Measurements from ENCODE around the gene HS6ST3.
"Not testable (repeated sequence)": the region's sequence is repeated elsewhere in the genome, so short reads cannot be mapped to it uniquely, and the experiment has no call there.

The HS6ST3 gene

DNA sequence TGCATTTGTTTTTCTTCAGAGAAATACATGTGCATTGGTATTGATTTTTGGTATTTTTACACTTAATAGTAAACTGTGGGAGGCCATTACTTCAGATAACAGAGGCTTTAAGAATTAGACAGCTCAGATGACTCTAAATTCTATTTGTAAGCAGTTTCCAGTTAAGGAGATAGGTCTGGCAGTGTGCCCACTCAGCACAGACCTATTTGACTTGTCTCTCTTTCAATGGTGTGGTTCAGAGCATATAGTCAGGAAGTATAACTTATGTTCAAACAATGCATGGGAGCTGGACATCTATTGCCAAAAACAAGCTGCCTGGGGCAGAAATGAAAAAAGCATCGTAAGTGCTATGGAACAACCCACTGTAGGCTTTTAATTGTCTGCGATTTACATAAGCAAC, 370.7 kb downstream of the HS6ST3 start:
- no peak for DNase-seq

DNA sequence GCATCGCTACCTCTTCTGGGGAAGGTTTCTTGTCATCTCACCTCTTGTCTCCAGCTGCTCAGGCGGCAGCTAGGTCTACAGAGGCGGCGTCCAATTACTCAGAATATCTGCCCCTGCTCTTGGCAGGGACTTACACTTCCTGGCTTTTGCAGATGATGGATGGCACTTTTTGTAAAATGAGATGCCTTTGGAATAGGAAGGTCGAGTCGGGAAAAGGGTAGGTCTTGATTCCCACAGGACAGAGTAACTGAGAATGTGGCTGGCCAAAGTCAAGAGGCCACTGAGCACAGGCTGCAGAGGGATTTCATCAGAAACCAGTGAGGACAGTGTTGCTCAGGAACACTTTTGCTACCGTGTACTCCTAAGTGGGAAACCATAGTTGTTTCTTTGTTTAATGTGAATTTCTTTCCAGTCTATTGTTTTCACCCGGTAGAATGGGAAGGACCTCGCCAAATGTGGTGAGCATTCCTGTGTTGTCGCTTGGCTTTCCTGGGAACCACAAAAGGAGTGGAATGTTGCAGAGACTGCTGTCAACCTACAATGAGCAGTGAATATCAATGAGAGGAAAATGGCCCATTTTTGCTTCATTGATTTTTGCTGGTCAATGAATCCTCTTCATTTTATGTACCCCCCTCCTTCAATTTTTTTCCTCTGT, 383.7 kb downstream of the HS6ST3 start:
- no peak for DNase-seq

DNA sequence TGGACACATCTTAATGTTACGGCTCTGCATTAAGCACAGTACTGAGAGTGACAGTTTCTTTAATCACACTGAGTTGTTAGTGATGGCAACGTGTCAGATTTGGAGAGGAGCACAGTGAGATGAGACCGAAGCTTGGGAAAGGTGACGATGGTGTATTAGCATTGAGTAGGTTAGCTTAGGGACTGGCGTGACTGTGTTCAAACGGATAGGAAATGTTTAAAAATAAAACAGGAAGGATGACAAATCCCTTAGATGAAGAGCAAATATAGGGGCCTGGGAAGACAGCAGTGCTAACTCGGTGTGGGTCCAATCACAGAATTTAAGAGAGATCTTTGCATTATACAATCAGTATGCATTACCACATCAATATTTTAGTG, 384.3 kb downstream of the HS6ST3 start:
- DNase-seq, result no peak

GRCh38 chr13:96475103-96475502, 385.2 kb downstream of the HS6ST3 start:
- DNase-seq, result no peak

GRCh38 chr13:96481482-96481881, 391.6 kb downstream of the HS6ST3 start:
- DNase-seq, result no peak

- DNase-seq, result no peak
Observed at GRCh38 chr13:96490496-96490989, 400.6 kb downstream of the HS6ST3 start.

DNA sequence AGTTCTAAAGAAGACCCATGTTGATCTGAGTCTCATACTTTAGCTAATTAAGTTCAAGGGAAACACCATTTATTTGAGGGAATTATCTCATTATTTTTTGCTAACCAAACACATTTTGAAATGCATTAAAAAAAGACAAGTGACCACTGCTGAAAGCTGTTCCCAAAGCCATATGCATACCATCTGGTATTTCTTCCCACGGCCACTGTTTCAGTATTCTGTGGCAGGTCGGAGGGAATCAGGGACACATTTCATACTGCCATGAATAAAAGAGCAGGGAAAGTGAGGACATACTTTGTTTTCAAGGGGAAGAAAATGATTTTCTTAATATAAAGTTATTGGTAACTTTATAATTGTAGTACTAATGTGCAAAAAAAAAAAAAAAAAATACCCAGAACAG, 401.2 kb downstream of the HS6ST3 start:
- no peak for DNase-seq

- no peak for DNase-seq
Observed at GRCh38 chr13:96492766-96493165, 402.9 kb downstream of the HS6ST3 start.

DNA sequence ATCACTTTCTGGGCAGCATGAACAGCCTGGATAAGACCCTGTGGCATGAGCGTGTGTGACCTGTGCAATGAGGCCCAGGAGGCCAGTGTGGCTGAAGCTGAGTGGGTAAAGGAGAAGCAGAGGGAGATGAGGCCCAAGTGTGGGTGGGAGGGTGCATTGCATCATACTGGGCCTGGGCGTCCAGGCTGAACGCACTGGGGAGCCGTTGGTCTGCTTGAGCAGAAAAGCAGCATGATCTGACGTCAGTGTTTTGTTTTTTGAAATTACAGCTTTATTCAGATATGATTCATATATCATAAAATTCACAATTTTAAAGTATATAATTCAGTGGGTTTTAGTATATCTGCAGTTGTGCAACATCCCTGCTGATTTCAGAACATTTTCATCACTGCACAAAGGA, 409.7 kb downstream of the HS6ST3 start:
- no peak for DNase-seq

- no peak for DNase-seq
Observed at GRCh38 chr13:96500953-96501352, 411.0 kb downstream of the HS6ST3 start.

- no peak for DNase-seq
Observed at GRCh38 chr13:96503481-96503880, 413.6 kb downstream of the HS6ST3 start.

DNA sequence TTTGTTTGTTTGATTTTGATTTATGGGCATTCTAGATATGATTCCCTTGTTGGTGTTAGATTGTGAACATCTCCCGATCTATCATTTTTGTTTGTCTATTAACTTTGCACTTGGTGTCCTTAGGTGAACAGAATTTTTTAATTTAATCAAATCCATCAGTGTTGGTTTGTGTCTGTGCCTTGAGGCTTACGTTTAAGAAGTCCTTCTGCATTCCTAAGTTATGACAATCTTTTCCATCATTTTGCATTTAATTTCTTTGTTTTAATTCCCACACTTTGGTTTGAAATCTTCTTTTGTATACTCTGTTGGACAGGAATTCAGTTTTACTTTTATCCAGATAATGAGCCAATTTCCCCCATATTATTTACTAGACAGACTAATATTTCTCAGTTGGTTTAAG, 421.7 kb downstream of the HS6ST3 start:
- DNase-seq, result no peak

- no peak for DNase-seq
Observed at GRCh38 chr13:96519380-96519779, 429.5 kb downstream of the HS6ST3 start.

DNA sequence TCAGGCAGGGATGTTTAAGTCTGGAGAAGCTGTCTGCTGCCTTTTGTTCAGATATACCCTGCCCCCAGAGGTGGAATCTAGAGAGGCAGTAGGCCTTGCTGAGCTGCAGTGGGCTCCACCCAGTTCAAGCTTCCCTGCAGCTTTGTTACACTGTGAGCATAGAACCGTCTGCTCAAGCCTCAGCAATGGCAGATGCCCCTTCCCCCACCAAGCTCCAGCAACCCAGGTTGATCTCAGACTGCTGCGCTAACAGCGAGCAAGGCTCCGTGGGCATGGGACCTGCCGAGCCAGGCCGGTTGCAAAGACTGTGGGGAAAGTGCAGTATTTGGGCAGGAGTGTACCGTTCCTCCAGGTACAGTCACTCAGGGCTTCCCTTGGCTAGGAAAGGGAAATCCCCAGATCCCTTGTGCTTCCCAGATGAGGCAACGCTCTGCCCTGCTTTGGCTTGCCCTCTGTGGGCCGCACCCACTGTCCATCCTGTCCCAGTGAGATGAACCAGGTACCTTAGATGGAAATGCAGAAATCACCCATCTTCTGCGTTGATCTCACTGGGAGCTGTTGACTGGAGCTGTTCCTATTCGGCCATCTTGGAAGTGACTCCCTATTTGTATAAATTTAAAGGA, 434.6 kb downstream of the HS6ST3 start:
- not testable (repeated sequence) for DNase-seq

DNA sequence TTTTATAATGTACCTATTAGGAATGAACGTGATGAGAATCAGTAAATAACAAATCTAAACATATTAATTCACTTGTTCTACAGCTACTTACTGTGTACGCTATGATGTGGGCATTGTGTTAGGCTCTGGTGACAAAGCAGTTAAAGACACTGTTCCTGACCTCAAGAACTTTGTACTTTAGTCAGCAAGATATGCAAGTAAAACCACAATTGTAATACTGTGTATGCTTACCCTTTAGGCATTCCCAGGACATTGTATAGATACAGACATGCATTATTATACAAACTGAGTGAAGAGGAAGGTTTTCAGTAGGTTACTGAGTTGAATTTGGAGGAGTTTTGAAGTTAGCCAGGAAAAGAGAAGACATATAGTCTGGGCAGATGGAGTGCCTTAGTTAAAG, 435.8 kb downstream of the HS6ST3 start:
- DNase-seq, result no peak

GRCh38 chr13:96527497-96527896, 437.6 kb downstream of the HS6ST3 start:
- no peak for DNase-seq

- DNase-seq, result no peak
Observed at GRCh38 chr13:96532804-96533203, 442.9 kb downstream of the HS6ST3 start.

DNA sequence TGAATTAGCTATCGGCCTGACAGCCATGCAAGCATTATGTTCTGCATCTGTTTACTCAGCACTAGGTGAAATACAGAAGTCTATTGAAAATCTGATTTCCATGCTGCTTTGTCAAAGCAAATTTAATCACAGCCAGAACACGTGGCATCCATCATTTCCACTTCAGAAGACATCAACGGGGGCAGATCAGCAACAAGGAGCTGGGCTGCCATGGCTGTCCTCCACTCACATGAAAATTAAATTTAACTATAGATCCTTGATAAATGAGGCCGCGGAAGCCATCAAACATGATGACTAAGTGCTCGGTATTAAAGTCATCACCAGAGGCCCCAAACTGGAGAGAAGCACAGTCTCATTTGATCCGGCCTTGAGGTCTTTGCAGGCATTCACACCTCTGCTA, 443.5 kb downstream of the HS6ST3 start:
- DNase-seq, result no peak

DNA sequence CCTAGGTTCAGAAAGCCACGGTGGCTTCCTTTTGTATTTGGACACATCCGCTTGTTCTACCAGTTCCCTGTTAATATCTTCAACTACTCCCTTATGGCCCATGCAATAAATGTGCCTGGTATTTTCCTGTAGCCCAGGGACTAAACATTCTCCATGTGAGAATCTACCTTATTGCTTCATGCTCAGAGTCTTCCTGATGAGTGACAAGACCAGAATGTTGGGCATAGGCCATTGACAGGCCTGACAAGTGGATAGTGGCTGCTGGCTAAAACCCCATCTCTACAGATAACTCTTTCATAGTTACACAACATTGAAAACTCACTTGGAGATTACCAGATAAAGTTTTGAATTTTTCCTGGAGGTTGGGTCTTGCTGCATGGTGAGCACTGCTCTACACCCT, 449.9 kb downstream of the HS6ST3 start:
- no peak for DNase-seq

DNA sequence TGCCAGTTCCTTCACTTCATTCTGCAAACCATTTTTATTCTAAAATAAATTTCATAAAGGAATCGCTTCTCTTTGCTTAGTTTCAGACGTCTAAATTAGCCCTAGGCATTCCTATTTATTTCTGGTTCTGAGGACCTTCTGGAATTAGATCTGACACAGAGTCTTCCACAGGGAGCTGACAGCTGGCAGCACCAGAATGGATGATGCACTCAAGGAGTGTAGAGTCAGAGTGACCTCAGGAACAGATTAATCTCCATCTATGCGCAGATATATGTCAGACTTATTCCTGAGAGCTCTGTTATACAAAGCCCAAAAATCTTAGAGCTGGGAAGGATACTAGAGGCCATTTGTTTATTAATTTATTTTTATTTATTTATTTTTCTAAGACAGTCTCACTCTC, 450.8 kb downstream of the HS6ST3 start:
- no peak for DNase-seq

DNA sequence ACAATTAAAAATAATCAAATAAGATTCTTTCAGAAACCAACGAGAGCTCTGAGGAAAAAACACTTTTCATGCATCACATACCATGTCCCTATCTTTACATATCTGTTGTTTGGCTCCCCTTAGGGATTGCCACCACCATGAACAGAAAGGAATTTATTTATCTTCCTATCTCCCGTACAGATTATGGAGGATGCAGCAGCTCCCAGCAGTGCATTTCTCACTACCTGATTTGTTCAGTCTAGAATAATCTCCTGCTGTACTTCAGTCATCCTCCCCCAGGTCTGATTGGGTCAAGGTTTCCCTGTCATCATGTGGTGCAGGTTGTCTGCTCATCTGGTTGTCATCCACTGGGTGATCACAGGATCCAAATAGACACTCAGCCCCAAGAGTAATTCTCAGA, 453.1 kb downstream of the HS6ST3 start:
- DNase-seq, result no peak

DNA sequence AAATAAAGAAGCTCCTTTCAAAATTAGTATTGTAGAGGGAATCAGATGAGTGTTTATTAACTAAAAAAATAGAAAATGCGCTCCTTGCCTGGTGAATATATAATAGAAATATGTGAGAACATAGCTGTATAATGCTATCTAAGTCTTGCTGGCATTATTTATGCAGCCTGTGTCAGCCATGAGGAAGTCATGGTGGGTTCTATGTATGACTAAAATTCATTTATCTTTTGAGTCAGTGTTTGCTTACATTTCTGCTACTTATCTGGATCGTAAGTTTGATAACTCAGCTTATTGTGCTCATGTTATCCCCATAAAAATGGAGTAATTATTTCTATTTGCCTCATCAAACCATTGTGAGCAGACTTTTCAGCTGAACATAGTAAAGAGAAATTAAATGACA, 455.1 kb downstream of the HS6ST3 start:
- DNase-seq, result no peak

DNA sequence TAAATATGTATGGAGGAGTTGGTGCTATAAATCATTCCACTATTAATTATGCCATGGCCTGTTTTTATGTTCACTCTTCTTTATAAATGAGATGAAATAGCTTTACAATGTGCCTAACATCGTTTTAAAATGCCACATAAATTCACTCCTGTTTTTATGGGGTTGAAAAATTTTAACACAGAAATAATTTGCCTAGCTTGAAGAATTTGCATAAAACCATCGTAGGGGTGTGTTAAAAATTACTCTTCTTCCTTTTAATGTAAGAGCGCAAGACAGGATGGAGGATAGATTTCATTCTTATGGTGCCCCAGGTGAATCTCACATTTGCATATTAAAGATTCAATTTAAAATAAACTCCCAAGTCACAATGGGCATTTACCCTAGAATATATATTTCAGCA, 456.6 kb downstream of the HS6ST3 start:
- DNase-seq, result no peak

- DNase-seq, result no peak
Observed at GRCh38 chr13:96551546-96551945, 461.6 kb downstream of the HS6ST3 start.

GRCh38 chr13:96552559-96552958, 462.7 kb downstream of the HS6ST3 start:
- DNase-seq, result no peak

Measured in DMS79 (cell line).